ENCODE data around the gene PIK3R2. TPM values are rescaled to one million over a fixed set of nuclear protein-coding genes. Genes with fewer than 3 reads are reported as not detected.

The PIK3R2 gene
- total RNA-seq, 1 donor from 2014 or later, result 19.4 TPM

- Mint-ChIP-seq H3K36me3 (ENCODE audit: low read depth) (peaks cover 9% of the 10 kb centered on the region), H3K4me3 (ENCODE audit: low read depth) (peak overlapping the region; percentile 82), H3K4me1 (ENCODE audit: low read depth) (peaks cover 18% of the 10 kb centered on the region), H3K27ac (peak overlapping the region; percentile 76), H3K27me3 (ENCODE audit: low read depth) (no peaks in the 10 kb centered on the region), H3K9me3 (no peaks in the 10 kb centered on the region)
- no peak for DNase-seq (ENCODE audit: low spot score)
- intact Hi-C loops (cut with micrococcal nuclease), result loop anchor here (5.0 kb wide), 2 partner anchors 58 to 128 kb away; partner anchors contain the start of gene LSM4
Observed at GRCh38 chr19:18194181-18194530, 41.2 kb downstream of the PIK3R2 start.

GRCh38 chr19:18194554-18195238 is 41.7 kb downstream of the PIK3R2 start:
- H3K9me3 Mint-ChIP-seq, result no peaks in the 10 kb centered on the region
- peaks cover 9% of the 10 kb centered on the region for H3K36me3 Mint-ChIP-seq (ENCODE audit: low read depth)
- no peaks in the 10 kb centered on the region for H3K27me3 Mint-ChIP-seq (ENCODE audit: low read depth)
- H3K4me1 Mint-ChIP-seq (ENCODE audit: low read depth), result peaks cover 18% of the 10 kb centered on the region
- DNase-seq (ENCODE audit: low spot score), result peak; percentile 26
- intact Hi-C loops (cut with micrococcal nuclease), result loop anchor here (5.0 kb wide), 2 partner anchors 58 to 128 kb away; partner anchors contain the start of gene LSM4
- H3K27ac Mint-ChIP-seq, result no peak overlapping the region
- peak overlapping the region; percentile 82 for H3K4me3 Mint-ChIP-seq (ENCODE audit: low read depth)

- Mint-ChIP-seq H3K4me3 (ENCODE audit: low read depth) (peak overlapping the region; percentile 21), H3K4me1 (ENCODE audit: low read depth) (peaks cover 18% of the 10 kb centered on the region), H3K9me3 (no peaks in the 10 kb centered on the region), H3K27me3 (ENCODE audit: low read depth) (no peaks in the 10 kb centered on the region), H3K27ac (no peak overlapping the region), H3K36me3 (ENCODE audit: low read depth) (peaks cover 9% of the 10 kb centered on the region)
- intact Hi-C loops (cut with micrococcal nuclease), result no loop called here
- DNase-seq (ENCODE audit: low spot score), result no peak
Observed at GRCh38 chr19:18196511-18196845, 43.5 kb downstream of the PIK3R2 start.

GRCh38 chr19:18197306-18197705 is 44.3 kb downstream of the PIK3R2 start:
- H3K9me3 Mint-ChIP-seq, result no peaks in the 10 kb centered on the region

GRCh38 chr19:18197941-18198340 is 45.0 kb downstream of the PIK3R2 start:
- no peak for DNase-seq (ENCODE audit: low spot score)
- H3K27me3 Mint-ChIP-seq (ENCODE audit: low read depth), result no peaks in the 10 kb centered on the region
- peaks cover 9% of the 10 kb centered on the region for H3K36me3 Mint-ChIP-seq (ENCODE audit: low read depth)
- peaks cover 13% of the 10 kb centered on the region for H3K4me1 Mint-ChIP-seq (ENCODE audit: low read depth)
- no peaks in the 10 kb centered on the region for H3K9me3 Mint-ChIP-seq
- no peak overlapping the region for H3K27ac Mint-ChIP-seq
- intact Hi-C loops (cut with micrococcal nuclease), result no loop called here
- no peak overlapping the region for H3K4me3 Mint-ChIP-seq (ENCODE audit: low read depth)

More at GRCh38 chr19:18197306-18197705, 44.3 kb downstream of the PIK3R2 start:
- Mint-ChIP-seq H3K4me1 (ENCODE audit: low read depth) (peaks cover 13% of the 10 kb centered on the region), H3K4me3 (ENCODE audit: low read depth) (no peak overlapping the region), H3K36me3 (ENCODE audit: low read depth) (peaks cover 9% of the 10 kb centered on the region), H3K27me3 (ENCODE audit: low read depth) (no peaks in the 10 kb centered on the region), H3K27ac (no peak overlapping the region)
- DNase-seq (ENCODE audit: low spot score), result no peak
- intact Hi-C loops (cut with micrococcal nuclease), result no loop called here

- peaks cover 17% of the 10 kb centered on the region for H3K4me1 Mint-ChIP-seq (ENCODE audit: low read depth)
- H3K27ac Mint-ChIP-seq, result no peak overlapping the region
- no peaks in the 10 kb centered on the region for H3K27me3 Mint-ChIP-seq (ENCODE audit: low read depth)
- H3K9me3 Mint-ChIP-seq, result no peaks in the 10 kb centered on the region
- H3K36me3 Mint-ChIP-seq (ENCODE audit: low read depth), result peaks cover 9% of the 10 kb centered on the region
- no peak for DNase-seq (ENCODE audit: low spot score)
- intact Hi-C loops (cut with micrococcal nuclease), result no loop called here
- H3K4me3 Mint-ChIP-seq (ENCODE audit: low read depth), result no peak overlapping the region
Observed at GRCh38 chr19:18198374-18198773, 45.4 kb downstream of the PIK3R2 start.

- H3K9me3 Mint-ChIP-seq, result no peaks in the 10 kb centered on the region
- peaks cover 11% of the 10 kb centered on the region for H3K4me1 Mint-ChIP-seq (ENCODE audit: low read depth)
- H3K36me3 Mint-ChIP-seq (ENCODE audit: low read depth), result peaks cover 9% of the 10 kb centered on the region
- DNase-seq (ENCODE audit: low spot score), result no peak
- H3K27ac Mint-ChIP-seq, result no peak overlapping the region
- H3K27me3 Mint-ChIP-seq (ENCODE audit: low read depth), result peaks cover 2% of the 10 kb centered on the region
- intact Hi-C loops (cut with micrococcal nuclease), result no loop called here
- H3K4me3 Mint-ChIP-seq (ENCODE audit: low read depth), result peak overlapping the region; percentile 93
Observed at GRCh38 chr19:18202397-18202777, 49.4 kb downstream of the PIK3R2 start.

GRCh38 chr19:18202778-18203407 is 49.9 kb downstream of the PIK3R2 start:
- Mint-ChIP-seq H3K27ac (peak overlapping the region; percentile 76), H3K27me3 (ENCODE audit: low read depth) (peaks cover 2% of the 10 kb centered on the region), H3K4me3 (ENCODE audit: low read depth) (peak overlapping the region; percentile 93), H3K4me1 (ENCODE audit: low read depth) (peaks cover 11% of the 10 kb centered on the region), H3K9me3 (no peaks in the 10 kb centered on the region), H3K36me3 (ENCODE audit: low read depth) (peaks cover 9% of the 10 kb centered on the region)
- no peak for DNase-seq (ENCODE audit: low spot score)
- intact Hi-C loops (cut with micrococcal nuclease), result no loop called here

GRCh38 chr19:18203408-18203862 is 50.5 kb downstream of the PIK3R2 start:
- H3K4me3 Mint-ChIP-seq (ENCODE audit: low read depth), result peak overlapping the region; percentile 93
- peaks cover 3% of the 10 kb centered on the region for H3K36me3 Mint-ChIP-seq (ENCODE audit: low read depth)
- H3K27me3 Mint-ChIP-seq (ENCODE audit: low read depth), result peaks cover 2% of the 10 kb centered on the region
- no peaks in the 10 kb centered on the region for H3K9me3 Mint-ChIP-seq
- DNase-seq (ENCODE audit: low spot score), result no peak
- intact Hi-C loops (cut with micrococcal nuclease), result no loop called here
- H3K27ac Mint-ChIP-seq, result peak overlapping the region; percentile 76
- peaks cover 11% of the 10 kb centered on the region for H3K4me1 Mint-ChIP-seq (ENCODE audit: low read depth)

GRCh38 chr19:18203863-18204393 is 51.0 kb downstream of the PIK3R2 start, which contains the start of gene RAB3A:
RAB3A (minus strand) TSS chr19:18204042; CDS start chr19:18202740, 1,302 bp downstream.
- H3K4me3 Mint-ChIP-seq (ENCODE audit: low read depth), result peak within 1 kb of the TSS; percentile 94
- peaks cover 2% of the 10 kb centered on the region for H3K27me3 Mint-ChIP-seq (ENCODE audit: low read depth)
- peaks cover 11% of the 10 kb centered on the region for H3K4me1 Mint-ChIP-seq (ENCODE audit: low read depth)
- H3K9me3 Mint-ChIP-seq, result no peaks in the 10 kb centered on the region
- H3K36me3 Mint-ChIP-seq (ENCODE audit: low read depth), result no peaks in the 10 kb centered on the region
- peak; percentile 99 for DNase-seq (ENCODE audit: low spot score)
- H3K27ac Mint-ChIP-seq, result peak within 1 kb of the TSS; percentile 95
- intact Hi-C loops (cut with micrococcal nuclease), result loop anchor here (1.0 to 2.0 kb wide), 2 partner anchors 12 to 211 kb away; no protein-coding TSS in a partner anchor

GRCh38 chr19:18204394-18205199 is 51.6 kb downstream of the PIK3R2 start:
- peaks cover 11% of the 10 kb centered on the region for H3K4me1 Mint-ChIP-seq (ENCODE audit: low read depth)
- peaks cover 2% of the 10 kb centered on the region for H3K27me3 Mint-ChIP-seq (ENCODE audit: low read depth)
- H3K4me3 Mint-ChIP-seq (ENCODE audit: low read depth), result peak overlapping the region; percentile 94
- no peak for DNase-seq (ENCODE audit: low spot score)
- no peaks in the 10 kb centered on the region for H3K36me3 Mint-ChIP-seq (ENCODE audit: low read depth)
- peak overlapping the region; percentile 95 for H3K27ac Mint-ChIP-seq
- intact Hi-C loops (cut with micrococcal nuclease), result loop anchor here (1.0 to 2.0 kb wide), 2 partner anchors 12 to 210 kb away; no protein-coding TSS in a partner anchor
- no peaks in the 10 kb centered on the region for H3K9me3 Mint-ChIP-seq

GRCh38 chr19:18205200-18205892 is 52.4 kb downstream of the PIK3R2 start:
- intact Hi-C loops (cut with micrococcal nuclease), result loop anchor here (2.0 kb wide), 1 partner anchor 209 kb away; no protein-coding TSS in a partner anchor
- Mint-ChIP-seq H3K36me3 (ENCODE audit: low read depth) (no peaks in the 10 kb centered on the region), H3K4me3 (ENCODE audit: low read depth) (peak overlapping the region; percentile 94), H3K27me3 (ENCODE audit: low read depth) (peaks cover 4% of the 10 kb centered on the region), H3K4me1 (ENCODE audit: low read depth) (peaks cover 11% of the 10 kb centered on the region), H3K9me3 (no peaks in the 10 kb centered on the region), H3K27ac (peak overlapping the region; percentile 95)
- DNase-seq (ENCODE audit: low spot score), result peak; percentile 43

Data from activated T-helper 2 cell treated with anti-CD3 and anti-CD28 coated beads, Interferon-gamma antibody, Interleukin-2, Interleukin-4, amounts not matched to agents 10 μg/mL and 5 μg/mL and 100 μg/mL, durations not matched to agents 14 hours and 24 hours and 36 hours (primary cell).